SK-N-SH (cell line): ENCODE results near the gene PLA2G6.

ENCODE experiments used
- CTCF ChIP-seq: fragments of 200-600 bp; sonication (generic); IDR thresholded peaks from 2 replicates; pipeline ENCODE4 v1.6.1; 2017; ENCODE audit warnings: antibody characterized with exemption, mild to moderate bottlenecking, moderate library complexity
- POLR2AphosphoS5 ChIP-seq: IDR thresholded peaks from 2 replicates; pipeline ENCODE4 v1.6.1; 2012; ENCODE audit warnings: low read depth, low read length
- REST ChIP-seq: IDR thresholded peaks from 2 replicates; pipeline ENCODE4 v1.6.1; 2012; ENCODE audit warnings: mild to moderate bottlenecking, low read depth, low read length, moderate library complexity

GRCh38 chr22:38203855-38204514 lies 22.4 kb upstream of the PLA2G6 start:
- TF ChIP-seq CTCF (no peak), POLR2AphosphoS5 (no peak), REST (no peak)
